ENCODE results near the gene DNAH8. TPM values are rescaled to one million over a fixed set of nuclear protein-coding genes. Genes with fewer than 3 reads are reported as not detected.

Gene DNAH8
- total and polyA plus RNA-seq, 10 donors = 0.20 to 15.6 (median 5.2) TPM

DNA sequence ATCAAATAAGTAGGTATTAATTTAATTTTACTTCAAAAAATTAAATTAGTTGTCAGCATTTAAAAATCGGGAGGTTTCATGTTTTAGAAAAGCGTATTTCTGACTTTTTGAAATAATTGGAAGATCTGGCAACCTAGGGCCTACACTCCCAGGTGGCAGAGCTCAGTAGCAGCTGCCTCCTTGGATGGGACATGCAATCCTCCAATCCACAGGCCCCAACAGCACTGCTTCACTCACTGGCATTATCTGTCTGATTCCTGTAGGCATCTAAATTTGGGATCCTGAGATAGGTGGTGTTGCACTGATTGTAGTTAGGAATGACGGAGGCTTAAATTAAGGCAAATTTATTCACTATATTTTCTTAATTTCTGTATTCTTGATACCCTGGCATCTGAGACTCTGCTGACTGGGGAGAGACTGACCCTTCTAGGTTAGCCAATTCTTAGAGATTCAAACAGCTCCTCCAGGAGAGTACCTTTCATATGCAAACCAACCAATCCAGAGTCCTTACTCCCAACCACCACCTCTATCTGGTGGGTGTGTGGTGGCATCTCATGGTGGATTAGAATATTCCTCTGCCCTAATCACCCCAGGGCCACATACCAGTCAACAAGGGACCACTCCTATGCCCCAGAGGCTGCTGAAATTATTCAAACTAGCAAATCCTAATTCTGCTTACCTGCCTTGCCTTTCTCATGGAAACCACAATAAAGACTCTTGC, 186.9 kb downstream of the DNAH8 start:
- intact Hi-C loops (cut with DNase I; ENCODE audit: low total_unique reads) = no loop called here
- WGBS, 5 donors = 91 to 98% (median 94%) methylated on average over 3 of the region's 3 CpGs
- H3K9me3 ChIP-seq = no peaks in the 10 kb centered on the region

DNA sequence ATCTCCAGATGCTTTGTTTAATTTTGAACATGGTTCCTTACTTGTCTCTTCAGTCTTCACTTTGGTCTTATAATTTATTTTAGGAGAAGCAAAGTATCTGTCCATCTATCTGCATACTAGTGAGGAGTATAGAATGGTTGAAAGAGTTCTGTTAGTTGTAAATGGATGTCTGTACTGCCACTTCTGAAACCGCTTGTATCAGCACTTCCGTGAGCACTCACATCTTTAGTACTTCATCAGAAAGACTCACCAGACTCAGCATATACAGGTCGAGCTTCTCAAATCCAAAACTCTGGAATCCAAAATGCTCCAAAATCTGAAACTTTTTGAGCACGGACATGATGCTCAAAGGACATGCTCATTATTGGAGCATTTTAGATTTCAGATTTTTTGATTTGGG, 191.5 kb downstream of the DNAH8 start:
- H3K36me3 ChIP-seq = no peaks in the 10 kb centered on the region
- peaks cover 0 to 4% (median 0%) of the 10 kb centered on the region in 7 donors for H3K27me3 ChIP-seq (replicated peaks in 1 of 7)
- intact Hi-C loops (cut with DNase I; ENCODE audit: low total_unique reads) = no loop called here
- H3K4me1 ChIP-seq = no peaks in the 10 kb centered on the region
- H3K9me3 ChIP-seq = no peaks in the 10 kb centered on the region
- TF ChIP-seq POLR2AphosphoS5 (IDR thresholded peaks at IDR 0.05) (no peak), CTCF (IDR thresholded peaks at IDR 0.05 in 8 of 11, conservative IDR thresholded peaks at IDR 0.05 in 3 of 11) (no peak), POLR2A (IDR thresholded peaks at IDR 0.05) (no peak)
- no peak for DNase-seq
- H3K27ac ChIP-seq = no peak overlapping the region
- 79 to 90% (median 82%) methylated on average over 4 of the region's 4 CpGs for WGBS, 5 donors
- no peak overlapping the region for H3K4me3 ChIP-seq

More for the DNA sequence above, 186.9 kb downstream of the DNAH8 start:
- peaks cover 0 to 4% (median 0%) of the 10 kb centered on the region in 7 donors for H3K27me3 ChIP-seq (replicated peaks in 1 of 7)
- no peak overlapping the region for H3K4me3 ChIP-seq
- TF ChIP-seq POLR2AphosphoS5 (IDR thresholded peaks at IDR 0.05) (no peak), POLR2A (IDR thresholded peaks at IDR 0.05) (no peak), CTCF (IDR thresholded peaks at IDR 0.05 in 8 of 11, conservative IDR thresholded peaks at IDR 0.05 in 3 of 11) (no peak)
- no peaks in the 10 kb centered on the region for H3K36me3 ChIP-seq
- H3K27ac ChIP-seq = no peak overlapping the region
- no peak for DNase-seq
- H3K4me1 ChIP-seq = no peaks in the 10 kb centered on the region

GRCh38 chr6:38907264-38907663, 192.2 kb downstream of the DNAH8 start:
- Histone ChIP-seq H3K27me3 (replicated peaks in 1 of 7) (no peaks in the 10 kb centered on the region), H3K36me3 (no peaks in the 10 kb centered on the region), H3K9me3 (no peaks in the 10 kb centered on the region), H3K4me3 (no peak overlapping the region), H3K27ac (no peak overlapping the region), H3K4me1 (no peaks in the 10 kb centered on the region)
- intact Hi-C loops (cut with DNase I; ENCODE audit: low total_unique reads) = no loop called here
- no peak for TF ChIP-seq POLR2A (IDR thresholded peaks at IDR 0.05)
- TF ChIP-seq POLR2AphosphoS5 (IDR thresholded peaks at IDR 0.05) = no peak
- no peak for TF ChIP-seq CTCF (IDR thresholded peaks at IDR 0.05 in 8 of 11, conservative IDR thresholded peaks at IDR 0.05 in 3 of 11)
- no peak for DNase-seq

GRCh38 chr6:38909015-38909730, 194.1 kb downstream of the DNAH8 start:
- TF ChIP-seq CTCF (IDR thresholded peaks at IDR 0.05 in 8 of 11, conservative IDR thresholded peaks at IDR 0.05 in 3 of 11) (no peak), POLR2AphosphoS5 (IDR thresholded peaks at IDR 0.05) (no peak), POLR2A (IDR thresholded peaks at IDR 0.05) (no peak)
- intact Hi-C loops (cut with DNase I; ENCODE audit: low total_unique reads) = no loop called here
- WGBS, 5 donors = 78 to 83% (median 81%) methylated on average over 6 of the region's 6 CpGs
- H3K36me3 ChIP-seq = no peaks in the 10 kb centered on the region
- H3K27me3 ChIP-seq (replicated peaks in 1 of 7) = no peaks in the 10 kb centered on the region
- no peak for DNase-seq
- no peaks in the 10 kb centered on the region for H3K9me3 ChIP-seq
- H3K27ac ChIP-seq = no peak overlapping the region
- no peak overlapping the region for H3K4me3 ChIP-seq
- H3K4me1 ChIP-seq = no peaks in the 10 kb centered on the region

Measured in spleen (tissue), 11 donors.